Activated CD4-positive, alpha-beta T cell treated with anti-CD3 and anti-CD28 coated beads, Interleukin-2, amount 10 ng/mL, durations not matched to agents 7 days and 5 days (primary cell): ENCODE results near the gene C1QTNF9. TPM values are rescaled to one million over a fixed set of nuclear protein-coding genes. Genes with fewer than 3 reads are reported as not detected.
A peak's percentile ranks its signal among the peaks of the same experiment; 100 is the strongest.

ENCODE experiments used
- CTCF ChIA-PET: fragments of 350-600 bp; sonication (Branson Sonifier 250); formaldehyde crosslinking; loops from one replicate; lab custom pipeline; 2021; ENCODE audit warnings: antibody characterized with exemption; lab: Charles Lee
- POLR2A ChIA-PET: fragments of 350-600 bp; sonication (Branson Sonifier 250); formaldehyde crosslinking; loops from one replicate; lab custom pipeline; 2021; ENCODE audit warnings: antibody characterized with exemption; lab: Charles Lee
- DNase-seq: peaks from one replicate; pipeline ENCODE4 v3.0.0-alpha.2; 2020
- H3K27ac Mint-ChIP-seq: one replicate; pipeline ENCODE4 v1.8.0; 2021; ENCODE audit warnings: mild to moderate bottlenecking, moderate library complexity, mixed read lengths
- H3K27me3 Mint-ChIP-seq: one replicate; pipeline ENCODE4 v1.8.0; 2021; ENCODE audit warnings: mixed read lengths
- H3K36me3 Mint-ChIP-seq: one replicate; pipeline ENCODE4 v1.8.0; 2021; ENCODE audit warnings: low read depth, mixed read lengths
- H3K4me1 Mint-ChIP-seq: one replicate; pipeline ENCODE4 v1.8.0; 2021; ENCODE audit warnings: mixed read lengths
- H3K4me3 Mint-ChIP-seq: one replicate; pipeline ENCODE4 v1.8.0; 2021; ENCODE audit warnings: mild to moderate bottlenecking, moderate library complexity, mixed read lengths
- H3K9me3 Mint-ChIP-seq: one replicate; pipeline ENCODE4 v1.8.0; 2021; ENCODE audit warnings: mixed read lengths
- total RNA-seq, 2 experiments: library from RNA; stranded (reverse); gene quantifications; one replicate each; pipeline ENCODE4 v1.2.3, GENCODE V29; 2021

C1QTNF9 gene
- total RNA-seq, 2 experiments from 2014 or later, result 0.10 TPM; not detected in 1

- POLR2A ChIA-PET, result interaction anchor here (0.7 kb wide), 1 partner anchor 18 kb away, joined by 3 read pairs; no protein-coding TSS in a partner anchor
- CTCF ChIA-PET, result interaction anchor here (0.9 to 1.5 kb wide), 2 partner anchors 19 to 43 kb away, joined by 3 to 4 read pairs; no protein-coding TSS in a partner anchor
- peak; percentile 16 for DNase-seq
- peaks cover 42% of the 10 kb centered on the region for H3K36me3 Mint-ChIP-seq
- peak overlapping the region; percentile 98 for H3K27ac Mint-ChIP-seq
- peaks cover 2% of the 10 kb centered on the region for H3K27me3 Mint-ChIP-seq
- H3K4me1 Mint-ChIP-seq, result peaks cover 89% of the 10 kb centered on the region
- H3K9me3 Mint-ChIP-seq, result no peaks in the 10 kb centered on the region
- peak overlapping the region; percentile 90 for H3K4me3 Mint-ChIP-seq
Observed at GRCh38 chr13:24272452-24273161, 36.8 kb upstream of the C1QTNF9 start.

- peak overlapping the region; percentile 36 for H3K4me3 Mint-ChIP-seq
- peaks cover 86% of the 10 kb centered on the region for H3K4me1 Mint-ChIP-seq
Observed at GRCh38 chr13:24273926-24274325, 35.5 kb upstream of the C1QTNF9 start.

GRCh38 chr13:24274452-24275021, 34.8 kb upstream of the C1QTNF9 start:
- Mint-ChIP-seq H3K36me3 (peaks cover 41% of the 10 kb centered on the region), H3K4me1 (peaks cover 88% of the 10 kb centered on the region), H3K27me3 (peaks cover 2% of the 10 kb centered on the region), H3K27ac (peak overlapping the region; percentile 98), H3K4me3 (peak overlapping the region; percentile 35), H3K9me3 (no peaks in the 10 kb centered on the region)
- peak; percentile 60 for DNase-seq
- POLR2A ChIA-PET, result interaction anchor here (0.6 to 0.8 kb wide), 2 partner anchors 13 to 23 kb away, joined by 3 to 8 read pairs; no protein-coding TSS in a partner anchor
- CTCF ChIA-PET, result interaction anchor here (1.0 to 2.4 kb wide), 3 partner anchors 9 to 214 kb away, joined by 3 to 9 read pairs (median 3); no protein-coding TSS in a partner anchor

More at GRCh38 chr13:24273926-24274325, 35.5 kb upstream of the C1QTNF9 start:
- ChIA-PET CTCF (interaction anchor here (0.8 to 2.4 kb wide), 3 partner anchors 9 to 12 kb away, joined by 3 to 9 read pairs (median 3); no protein-coding TSS in a partner anchor), POLR2A (interaction anchor here (0.6 kb wide), 1 partner anchor 13 kb away, joined by 3 read pairs; no protein-coding TSS in a partner anchor)
- H3K36me3 Mint-ChIP-seq, result peaks cover 37% of the 10 kb centered on the region
- H3K9me3 Mint-ChIP-seq, result no peaks in the 10 kb centered on the region
- H3K27me3 Mint-ChIP-seq, result peaks cover 2% of the 10 kb centered on the region
- DNase-seq, result no peak
- peak overlapping the region; percentile 98 for H3K27ac Mint-ChIP-seq

- ChIA-PET CTCF (interaction anchor here (1.0 to 2.4 kb wide), 3 partner anchors 10 to 214 kb away, joined by 3 to 9 read pairs (median 3); no protein-coding TSS in a partner anchor), POLR2A (interaction anchor here (0.8 kb wide), 1 partner anchor 23 kb away, joined by 8 read pairs; no protein-coding TSS in a partner anchor)
- Mint-ChIP-seq H3K4me1 (peaks cover 88% of the 10 kb centered on the region), H3K27ac (peak overlapping the region; percentile 98), H3K9me3 (no peaks in the 10 kb centered on the region), H3K4me3 (peak overlapping the region; percentile 35), H3K36me3 (peaks cover 45% of the 10 kb centered on the region), H3K27me3 (peaks cover 2% of the 10 kb centered on the region)
- DNase-seq, result no peak
Observed at GRCh38 chr13:24275041-24275440, 34.3 kb upstream of the C1QTNF9 start.

- ChIA-PET CTCF (interaction anchor here (0.6 to 2.4 kb wide), 2 partner anchors 11 to 461 kb away, joined by 3 to 9 read pairs; no protein-coding TSS in a partner anchor), POLR2A (no interaction called here)
- Mint-ChIP-seq H3K9me3 (no peaks in the 10 kb centered on the region), H3K27me3 (no peaks in the 10 kb centered on the region), H3K4me1 (peaks cover 87% of the 10 kb centered on the region), H3K27ac (peak overlapping the region; percentile 43), H3K4me3 (peak overlapping the region; percentile 51), H3K36me3 (peaks cover 46% of the 10 kb centered on the region)
- peak; percentile 48 for DNase-seq
Observed at GRCh38 chr13:24276306-24276705, 33.1 kb upstream of the C1QTNF9 start.

GRCh38 chr13:24276861-24277260, 32.5 kb upstream of the C1QTNF9 start:
- DNase-seq, result no peak
- POLR2A ChIA-PET, result no interaction called here
- Mint-ChIP-seq H3K27me3 (no peaks in the 10 kb centered on the region), H3K36me3 (peaks cover 44% of the 10 kb centered on the region), H3K4me1 (peaks cover 86% of the 10 kb centered on the region), H3K27ac (no peak overlapping the region), H3K4me3 (no peak overlapping the region), H3K9me3 (no peaks in the 10 kb centered on the region)
- CTCF ChIA-PET, result interaction anchor here (0.6 kb wide), 1 partner anchor 462 kb away, joined by 3 read pairs; no protein-coding TSS in a partner anchor

- Mint-ChIP-seq H3K36me3 (peaks cover 44% of the 10 kb centered on the region), H3K27me3 (no peaks in the 10 kb centered on the region), H3K4me3 (no peak overlapping the region), H3K4me1 (peaks cover 80% of the 10 kb centered on the region), H3K9me3 (no peaks in the 10 kb centered on the region), H3K27ac (no peak overlapping the region)
- CTCF ChIA-PET, result interaction anchor here (0.6 to 1.1 kb wide), 2 partner anchors 75 to 499 kb away, joined by 3 read pairs; no protein-coding TSS in a partner anchor
- no peak for DNase-seq
- POLR2A ChIA-PET, result no interaction called here
Observed at GRCh38 chr13:24277761-24278160, 31.6 kb upstream of the C1QTNF9 start.

- no peaks in the 10 kb centered on the region for H3K27me3 Mint-ChIP-seq
Observed at GRCh38 chr13:24279327-24280110, 29.9 kb upstream of the C1QTNF9 start.

GRCh38 chr13:24280720-24281119, 28.7 kb upstream of the C1QTNF9 start:
- POLR2A ChIA-PET, result no interaction called here
- Mint-ChIP-seq H3K27me3 (no peaks in the 10 kb centered on the region), H3K4me1 (peaks cover 52% of the 10 kb centered on the region), H3K27ac (peak overlapping the region; percentile 9), H3K36me3 (peaks cover 54% of the 10 kb centered on the region), H3K4me3 (no peak overlapping the region), H3K9me3 (no peaks in the 10 kb centered on the region)
- CTCF ChIA-PET, result interaction anchor here (1.1 to 1.4 kb wide), 2 partner anchors 10 to 13 kb away, joined by 4 to 5 read pairs; no protein-coding TSS in a partner anchor
- no peak for DNase-seq

More at GRCh38 chr13:24279327-24280110, 29.9 kb upstream of the C1QTNF9 start:
- H3K4me3 Mint-ChIP-seq, result no peak overlapping the region
- peaks cover 64% of the 10 kb centered on the region for H3K4me1 Mint-ChIP-seq
- CTCF ChIA-PET, result interaction anchor here (0.6 kb wide), 1 partner anchor 28 kb away, joined by 3 read pairs; no protein-coding TSS in a partner anchor
- no peak for DNase-seq
- peak overlapping the region; percentile 77 for H3K27ac Mint-ChIP-seq
- no peaks in the 10 kb centered on the region for H3K9me3 Mint-ChIP-seq
- H3K36me3 Mint-ChIP-seq, result peaks cover 48% of the 10 kb centered on the region
- POLR2A ChIA-PET, result no interaction called here

GRCh38 chr13:24281188-24282008, 28.0 kb upstream of the C1QTNF9 start:
- H3K36me3 Mint-ChIP-seq, result peaks cover 55% of the 10 kb centered on the region
- no peak for DNase-seq
- H3K9me3 Mint-ChIP-seq, result no peaks in the 10 kb centered on the region
- peaks cover 45% of the 10 kb centered on the region for H3K4me1 Mint-ChIP-seq
- no peak overlapping the region for H3K4me3 Mint-ChIP-seq
- no peaks in the 10 kb centered on the region for H3K27me3 Mint-ChIP-seq
- ChIA-PET POLR2A (no interaction called here), CTCF (interaction anchor here (0.9 to 1.4 kb wide), 3 partner anchors 10 to 19 kb away, joined by 4 to 5 read pairs (median 4); no protein-coding TSS in a partner anchor)
- H3K27ac Mint-ChIP-seq, result no peak overlapping the region

- Mint-ChIP-seq H3K27ac (peak overlapping the region; percentile 4), H3K4me1 (peaks cover 38% of the 10 kb centered on the region), H3K36me3 (peaks cover 55% of the 10 kb centered on the region), H3K27me3 (no peaks in the 10 kb centered on the region), H3K9me3 (no peaks in the 10 kb centered on the region), H3K4me3 (no peak overlapping the region)
- DNase-seq, result no peak
- ChIA-PET CTCF (interaction anchor here (1.1 to 1.2 kb wide), 2 partner anchors 8 to 9 kb away, joined by 3 read pairs; no protein-coding TSS in a partner anchor), POLR2A (no interaction called here)
Observed at GRCh38 chr13:24282256-24282655, 27.1 kb upstream of the C1QTNF9 start.
